Neural progenitor cell (in vitro differentiated cells): ENCODE measurements around the gene RGS1.

Source experiments
- EZH2 ChIP-seq: fragments of 200-600 bp; sonication (generic); IDR thresholded peaks from 2 replicates; pipeline ENCODE4 v1.6.1; 2017; ENCODE audit warnings: antibody characterized with exemption, mild to moderate bottlenecking, moderate library complexity
- EZH2phosphoT487 ChIP-seq: fragments of 200-600 bp; sonication (generic); IDR thresholded peaks from 2 replicates; pipeline ENCODE4 v1.6.1; 2017; ENCODE audit warnings: antibody characterized with exemption
- TF ChIP-seq, protein P1 (sequence below): fragments of 200-600 bp; sonication (generic); IDR thresholded peaks from 2 replicates; pipeline ENCODE4 v1.5.1; 2017; ENCODE audit warnings: antibody characterized with exemption, mild to moderate bottlenecking

DNA sequence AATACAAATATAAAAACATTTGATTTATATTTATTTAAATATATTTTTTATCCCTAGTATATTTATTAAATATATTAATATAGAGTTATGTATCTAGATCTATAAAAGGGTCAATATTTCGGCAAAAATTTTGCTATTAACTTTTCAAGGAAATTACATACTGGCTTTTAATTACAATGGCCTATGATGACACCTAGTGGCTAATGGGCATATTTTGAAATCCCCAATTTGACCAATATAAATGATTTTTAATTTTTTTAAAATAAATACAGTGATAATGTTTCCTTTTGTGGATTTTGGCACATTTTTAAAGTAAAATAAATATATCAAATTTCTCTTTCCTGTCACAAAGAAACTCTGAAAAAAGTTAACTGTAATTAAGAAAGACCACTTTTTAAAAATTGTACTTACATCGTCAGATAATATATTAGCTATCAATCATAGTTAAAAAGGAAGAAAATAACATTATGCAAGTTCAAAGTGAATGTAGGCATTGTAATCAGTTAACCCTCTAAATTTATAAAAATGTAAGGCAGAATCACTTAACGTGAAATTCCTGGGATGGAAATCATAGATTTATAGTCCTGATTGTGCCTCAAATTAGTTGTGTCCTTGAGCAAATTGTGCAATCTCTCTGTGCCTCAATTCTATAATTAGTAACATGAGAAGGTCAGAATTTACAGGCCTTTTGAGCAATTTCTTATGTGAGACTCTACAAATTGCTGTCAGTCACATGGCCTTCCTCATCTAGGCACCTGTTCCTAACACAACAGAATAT is 34.7 kb downstream of the RGS1 start:
- TF ChIP-seq, protein P1, sequence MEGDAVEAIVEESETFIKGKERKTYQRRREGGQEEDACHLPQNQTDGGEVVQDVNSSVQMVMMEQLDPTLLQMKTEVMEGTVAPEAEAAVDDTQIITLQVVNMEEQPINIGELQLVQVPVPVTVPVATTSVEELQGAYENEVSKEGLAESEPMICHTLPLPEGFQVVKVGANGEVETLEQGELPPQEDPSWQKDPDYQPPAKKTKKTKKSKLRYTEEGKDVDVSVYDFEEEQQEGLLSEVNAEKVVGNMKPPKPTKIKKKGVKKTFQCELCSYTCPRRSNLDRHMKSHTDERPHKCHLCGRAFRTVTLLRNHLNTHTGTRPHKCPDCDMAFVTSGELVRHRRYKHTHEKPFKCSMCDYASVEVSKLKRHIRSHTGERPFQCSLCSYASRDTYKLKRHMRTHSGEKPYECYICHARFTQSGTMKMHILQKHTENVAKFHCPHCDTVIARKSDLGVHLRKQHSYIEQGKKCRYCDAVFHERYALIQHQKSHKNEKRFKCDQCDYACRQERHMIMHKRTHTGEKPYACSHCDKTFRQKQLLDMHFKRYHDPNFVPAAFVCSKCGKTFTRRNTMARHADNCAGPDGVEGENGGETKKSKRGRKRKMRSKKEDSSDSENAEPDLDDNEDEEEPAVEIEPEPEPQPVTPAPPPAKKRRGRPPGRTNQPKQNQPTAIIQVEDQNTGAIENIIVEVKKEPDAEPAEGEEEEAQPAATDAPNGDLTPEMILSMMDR, result peak; percentile 65
- TF ChIP-seq EZH2phosphoT487 (no peak), EZH2 (no peak)
